Measurements from ENCODE around the gene NFIA.
"Not testable (repeated sequence)": the region's sequence is repeated elsewhere in the genome, so short reads cannot be mapped to it uniquely, and the experiment has no call there.

Gene NFIA

GRCh38 chr1:61447106-61447967, 365.0 kb downstream of the NFIA start:
- DNase-seq = no peak

DNA sequence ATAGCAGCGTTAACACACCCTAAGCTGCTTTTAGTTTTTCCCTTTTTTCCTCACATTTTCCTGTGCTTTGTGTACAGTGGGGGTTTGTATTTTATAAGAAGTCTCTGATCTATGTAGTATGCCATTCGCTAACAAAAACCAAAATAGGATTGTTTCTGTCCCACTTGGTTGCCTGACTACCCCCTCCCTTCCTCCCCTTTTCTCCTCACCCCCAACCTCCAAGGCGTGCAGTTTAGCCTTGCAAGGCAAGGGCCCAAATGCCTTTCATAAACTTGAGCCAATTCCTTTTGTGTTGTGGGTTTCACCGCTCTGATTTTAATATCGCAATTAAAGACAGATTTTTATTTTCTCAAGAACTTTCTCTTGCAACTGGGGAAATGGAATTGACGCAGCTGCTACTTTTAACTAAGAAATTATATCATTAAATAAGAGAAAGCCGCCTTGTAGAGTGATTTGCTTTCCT, 365.6 kb downstream of the NFIA start:
- no peak for DNase-seq

- no peak for DNase-seq
Measured at GRCh38 chr1:61448914-61449313, 366.6 kb downstream of the NFIA start.

GRCh38 chr1:61449410-61449809, 367.0 kb downstream of the NFIA start:
- DNase-seq = no peak

GRCh38 chr1:61450454-61450853, 368.1 kb downstream of the NFIA start:
- no peak for DNase-seq

GRCh38 chr1:61450872-61451571, 368.7 kb downstream of the NFIA start:
- DNase-seq = no peak

DNA sequence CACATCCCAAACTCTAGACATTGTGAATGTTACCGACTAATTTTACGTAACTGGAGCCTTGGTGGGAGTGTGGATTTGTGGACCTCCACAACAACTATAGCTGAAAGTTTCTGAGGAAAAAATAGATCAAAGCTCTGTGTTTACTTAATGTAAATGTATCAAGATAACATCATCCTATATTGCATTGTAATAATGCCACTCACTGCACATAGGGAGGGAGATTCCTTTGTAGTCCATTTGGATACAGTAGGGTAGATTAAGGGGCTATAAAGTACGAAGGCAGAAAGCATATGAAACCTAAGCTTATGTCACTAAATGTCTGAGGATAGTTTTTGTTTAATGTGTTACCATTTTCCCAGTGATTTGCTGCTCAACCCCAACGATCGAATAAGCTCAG, 369.2 kb downstream of the NFIA start:
- no peak for DNase-seq

DNA sequence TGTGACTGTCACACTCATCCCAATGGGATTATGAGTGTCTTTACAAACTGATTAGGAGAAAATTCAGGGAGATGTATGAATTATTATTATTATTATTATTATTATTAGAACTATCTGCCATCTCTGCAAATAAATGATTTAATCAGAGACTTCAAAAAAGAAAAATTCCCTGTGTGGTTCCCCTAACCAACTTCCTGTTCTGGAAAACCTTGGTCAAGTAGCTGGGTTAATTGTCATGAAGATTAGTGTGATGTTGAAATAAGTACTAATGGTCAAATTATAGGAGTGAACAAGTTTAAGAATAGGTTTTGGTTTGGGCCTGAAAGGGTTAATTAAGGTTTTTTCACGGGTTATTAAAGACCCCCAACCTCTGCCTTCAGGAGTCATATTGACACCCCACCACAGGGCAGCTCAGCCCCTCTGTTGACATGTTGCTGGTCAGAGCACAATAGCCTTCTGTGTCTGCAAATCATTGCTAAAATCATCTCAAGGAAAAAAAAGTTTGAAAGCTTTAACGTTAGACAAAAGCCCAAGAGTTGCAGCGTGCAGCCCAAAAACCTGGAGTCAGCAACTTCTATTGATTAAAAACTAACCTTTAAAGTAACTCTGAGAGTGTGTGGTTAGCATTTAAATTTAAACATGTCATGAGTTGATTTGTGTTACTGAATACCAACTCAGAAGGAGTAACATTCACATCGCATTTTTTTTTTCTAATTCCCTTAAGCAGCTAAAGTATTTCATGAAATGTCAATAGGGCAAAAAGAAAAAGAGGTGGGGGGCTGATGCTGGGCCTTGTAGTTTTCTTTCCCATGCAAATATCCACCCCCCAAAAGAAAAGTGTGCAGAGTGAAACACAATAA, 370.0 kb downstream of the NFIA start:
- DNase-seq = no peak

GRCh38 chr1:61453111-61453961, 371.0 kb downstream of the NFIA start:
- DNase-seq = peak; percentile 29 to 65 (median 49)

DNA sequence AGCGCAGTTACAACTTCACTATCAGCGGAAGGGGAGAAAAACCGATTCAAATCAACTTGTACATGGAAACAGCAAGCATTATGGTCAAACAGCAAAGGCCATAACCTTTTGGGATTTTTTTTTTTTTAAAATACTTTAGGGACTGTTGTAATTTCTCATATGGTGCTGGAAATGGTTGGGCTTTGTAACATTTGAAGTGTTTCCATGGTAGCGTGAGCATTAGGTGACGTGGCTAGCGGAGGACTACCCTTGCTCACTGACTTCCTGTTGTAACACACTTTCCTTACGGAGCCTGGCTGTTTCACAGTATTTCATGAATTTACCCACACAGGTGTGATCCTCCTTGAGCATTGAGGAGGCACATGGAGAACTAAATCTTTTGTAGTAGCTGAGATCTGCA, 373.0 kb downstream of the NFIA start:
- no peak for DNase-seq

DNA sequence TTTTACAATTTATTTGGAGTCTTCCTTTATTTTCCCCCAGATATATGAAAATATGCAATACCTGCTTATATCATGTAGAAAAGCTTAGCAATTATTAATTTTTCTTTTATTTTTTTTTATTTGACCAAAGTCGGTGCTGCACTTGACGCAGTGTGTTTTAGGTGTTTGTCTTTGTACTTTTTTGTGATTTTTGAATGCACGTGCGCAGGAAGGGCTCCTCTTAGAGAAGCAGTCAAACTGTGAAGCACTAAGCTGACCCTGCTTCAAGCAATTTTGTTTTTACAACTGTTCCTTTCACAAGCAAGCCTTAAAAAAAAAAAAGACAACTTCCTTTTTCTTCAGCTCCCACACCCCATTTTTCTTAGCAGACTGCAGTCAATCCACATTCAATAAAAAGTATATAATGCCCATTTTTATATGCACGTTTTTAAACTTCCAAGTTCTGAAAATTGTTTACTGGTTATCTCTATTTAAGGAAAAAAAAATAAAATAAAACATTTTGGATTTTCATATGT, 375.2 kb downstream of the NFIA start:
- DNase-seq = no peak

GRCh38 chr1:61459345-61459744, 377.0 kb downstream of the NFIA start:
- DNase-seq = no peak

- no peak for DNase-seq
Measured at GRCh38 chr1:61460191-61460590, 377.8 kb downstream of the NFIA start.

DNA sequence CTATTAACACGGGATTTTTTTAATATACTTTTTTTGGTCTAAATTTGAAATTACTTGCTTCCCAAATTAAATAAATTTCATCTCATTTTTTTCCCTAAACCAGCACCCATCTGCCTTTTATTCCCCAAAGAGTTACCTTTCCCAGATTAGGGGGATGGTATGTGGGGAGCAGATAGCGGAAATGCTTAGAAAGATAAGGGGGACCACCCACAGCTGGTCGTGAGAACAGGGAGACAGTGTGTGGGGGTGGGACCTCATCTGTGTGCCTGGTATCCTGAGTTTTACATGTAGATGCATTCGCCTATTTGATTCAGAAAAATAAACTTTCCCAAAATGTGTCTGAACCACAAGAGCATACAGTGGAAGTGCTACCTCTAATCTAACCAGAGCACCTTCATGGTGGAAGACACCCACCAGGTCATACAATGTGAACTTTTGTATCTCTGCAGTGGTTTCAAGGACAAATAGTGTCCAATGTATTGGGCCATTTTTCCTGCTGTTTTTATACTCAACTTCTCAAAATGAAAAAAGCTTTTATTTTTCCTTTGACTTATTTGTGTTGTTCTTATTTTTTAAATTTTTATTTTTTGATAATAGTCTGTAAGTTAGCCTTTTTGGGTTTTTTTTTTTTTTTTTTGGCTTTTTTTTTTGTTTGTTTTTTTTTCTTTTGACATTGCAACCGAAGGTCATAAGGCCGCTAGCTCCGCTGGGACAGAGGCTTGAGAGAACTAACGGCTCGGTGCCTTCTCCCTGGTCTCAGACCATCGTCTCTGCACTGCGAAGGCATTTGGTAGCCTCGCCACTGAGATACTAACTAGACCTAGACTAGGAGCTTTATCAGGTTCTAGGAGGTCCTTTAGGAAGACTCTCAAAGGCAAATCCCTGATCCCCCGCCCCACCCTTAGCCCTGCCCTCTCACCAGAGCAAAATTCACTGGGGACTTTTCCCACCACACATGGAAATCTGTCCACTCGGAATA, 379.3 kb downstream of the NFIA start:
- no peak for DNase-seq

DNA sequence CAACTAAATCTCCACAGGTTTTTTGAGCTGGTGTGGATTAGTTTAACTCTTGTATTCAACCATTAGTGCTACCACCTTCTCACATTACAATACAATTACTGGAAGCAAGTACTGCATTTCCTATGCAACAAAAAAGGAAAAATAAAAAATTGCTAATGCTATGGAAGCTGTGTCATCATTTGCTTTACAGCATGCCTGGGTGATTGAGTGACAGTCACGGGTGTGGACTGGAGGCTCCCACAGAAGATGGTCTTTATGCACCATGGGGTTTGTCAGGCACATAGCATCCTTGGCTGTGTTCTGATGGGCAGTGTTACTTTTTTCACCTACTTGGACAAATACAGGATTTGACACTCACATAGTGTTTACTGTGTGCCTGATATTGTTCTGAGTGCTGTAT, 380.3 kb downstream of the NFIA start:
- no peak for DNase-seq

DNA sequence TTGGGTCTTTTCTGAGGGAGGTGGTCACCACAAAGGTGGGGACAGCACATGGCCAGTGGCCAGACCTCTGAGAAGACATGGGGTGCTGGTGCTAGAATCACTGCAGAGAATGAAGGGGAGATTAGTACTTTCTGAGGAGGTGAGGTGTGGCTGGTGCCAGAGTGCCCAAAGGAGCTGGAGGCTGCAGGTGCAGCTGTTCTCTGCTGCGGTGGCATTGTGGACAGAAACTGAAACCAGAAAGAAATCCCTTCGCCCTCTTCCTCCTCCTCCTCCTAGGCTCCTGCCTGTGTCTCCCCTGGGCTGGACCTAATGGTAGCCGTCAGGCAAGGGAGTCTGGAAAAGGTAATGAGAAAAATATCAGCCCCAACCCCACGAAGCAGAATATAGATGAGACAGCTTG, 380.9 kb downstream of the NFIA start:
- DNase-seq = no peak

DNA sequence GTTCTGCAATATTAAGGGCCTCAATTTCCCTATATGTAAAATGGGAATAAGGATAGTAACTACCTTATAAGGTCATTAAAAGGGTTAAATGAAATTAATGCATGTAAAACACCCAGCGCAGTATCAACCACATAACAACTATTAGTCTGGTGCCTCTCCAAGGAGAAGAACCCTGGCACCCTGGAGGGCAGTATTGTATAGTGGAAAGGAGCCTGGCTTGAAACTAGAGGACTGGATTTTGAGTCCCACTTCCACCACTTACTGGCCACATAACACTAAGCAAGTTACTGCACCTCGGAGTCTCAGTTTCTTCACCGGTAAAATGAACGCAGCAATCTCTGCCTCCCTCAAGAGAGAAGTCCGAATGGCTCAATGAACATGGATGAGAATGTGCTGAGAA, 385.5 kb downstream of the NFIA start:
- not testable (repeated sequence) for DNase-seq

GRCh38 chr1:61469365-61469764, 387.0 kb downstream of the NFIA start:
- no peak for DNase-seq

DNA sequence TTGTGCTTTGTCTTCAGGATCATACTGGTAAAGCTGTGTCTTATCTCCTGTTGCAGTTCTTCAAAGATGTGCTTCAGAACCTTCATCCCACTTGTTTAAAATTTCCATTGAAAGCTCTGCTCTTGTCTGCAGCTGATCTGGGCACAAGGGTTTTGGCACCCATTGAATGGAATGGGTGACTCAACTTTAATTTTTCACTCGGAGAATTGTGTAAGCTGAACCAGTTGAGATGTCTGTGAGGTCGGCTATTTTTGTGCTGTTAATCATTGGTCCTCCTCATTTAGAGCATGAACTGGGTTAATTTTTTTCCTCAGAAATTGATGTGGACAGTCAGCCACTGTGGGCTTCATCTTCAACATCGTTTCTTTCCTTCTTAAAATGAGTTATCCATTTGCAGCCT, 390.5 kb downstream of the NFIA start:
- DNase-seq = no peak

- no peak for DNase-seq
Measured at GRCh38 chr1:61474269-61474817, 392.0 kb downstream of the NFIA start.
